Measurements from ENCODE around the gene TEFM. TPM values are rescaled to one million over a fixed set of nuclear protein-coding genes. Genes with fewer than 3 reads are reported as not detected.
"Not testable (repeated sequence)": the region's sequence is repeated elsewhere in the genome, so short reads cannot be mapped to it uniquely, and the experiment has no call there.

The TEFM gene
- total RNA-seq, 1 donor from 2014 or later, result 5.8 TPM

DNA sequence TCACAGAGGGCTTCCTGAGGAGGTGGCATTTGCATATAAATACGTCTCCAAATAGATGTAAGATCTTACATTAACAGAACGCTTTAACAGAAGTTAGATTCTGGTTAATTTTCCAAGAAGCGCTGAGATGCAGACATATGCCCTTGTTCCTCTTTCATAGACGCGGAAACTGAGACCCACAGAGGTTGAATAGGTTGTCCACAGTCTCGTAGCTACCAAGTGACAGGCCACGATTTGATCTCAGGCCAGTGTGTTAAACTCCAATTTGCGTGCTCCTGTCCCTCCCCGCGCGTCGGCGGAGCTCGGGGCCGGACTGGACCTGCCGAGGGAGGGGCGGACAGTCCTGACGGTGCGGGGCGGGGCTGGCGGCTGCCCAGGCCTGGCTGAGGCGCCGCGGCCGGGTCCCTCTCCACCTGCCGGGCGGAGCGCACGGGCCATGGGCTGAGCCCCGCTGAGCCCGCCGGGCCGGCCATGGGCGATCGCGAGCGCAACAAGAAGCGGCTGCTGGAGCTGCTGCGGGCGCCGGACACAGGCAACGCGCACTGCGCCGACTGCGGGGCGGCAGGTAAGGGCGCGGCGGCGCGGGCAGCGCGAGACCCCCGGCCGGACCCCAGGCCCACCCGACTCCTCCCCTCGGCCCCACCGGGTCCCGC, 15.6 kb upstream of the TEFM start, which contains the start of gene ADAP2:
Gene ADAP2 (plus strand): TSS at position 402 of the 653 bp plus-strand sequence. CDS start 70 bp downstream, at position 472.
- peak in 1 of 2 donors; percentile 26 for DNase-seq (ENCODE audit: low read depth in 2 of 2)

GRCh38 chr17:30920683-30921543, 14.9 kb upstream of the TEFM start:
- DNase-seq (ENCODE audit: low read depth in 2 of 2), result no peak

- DNase-seq (ENCODE audit: low read depth in 2 of 2), result peak in 1 of 2 donors; percentile 65
Measured at GRCh38 chr17:30920282-30920681, 14.2 kb upstream of the TEFM start.

- DNase-seq (ENCODE audit: low read depth in 2 of 2), result no peak
Measured at GRCh38 chr17:30917050-30917449, 11.0 kb upstream of the TEFM start.

GRCh38 chr17:30915833-30916611, 10.0 kb upstream of the TEFM start:
- DNase-seq (ENCODE audit: low read depth in 2 of 2), result no peak

DNA sequence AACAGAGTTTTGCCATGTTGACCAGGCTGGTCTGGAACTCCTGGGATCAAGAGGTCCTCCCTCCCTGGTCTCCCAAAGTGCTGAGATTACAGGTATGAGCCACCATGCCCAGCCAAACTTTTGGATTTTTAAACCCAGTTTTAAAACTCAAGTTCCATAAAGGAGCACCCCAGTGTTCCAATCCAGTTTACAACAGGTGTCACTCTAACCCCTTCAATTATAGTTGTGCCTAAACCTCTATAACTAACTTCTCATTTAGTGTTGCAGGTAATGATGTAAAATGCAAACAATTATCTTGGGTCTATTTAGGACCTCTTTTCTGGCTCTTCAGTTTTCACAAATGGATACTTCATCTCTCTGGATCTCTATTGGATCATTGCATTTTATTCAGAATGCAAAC, 7.9 kb upstream of the TEFM start:
- DNase-seq (ENCODE audit: low read depth in 2 of 2), result no peak

- DNase-seq (ENCODE audit: low read depth in 2 of 2), result not testable (repeated sequence)
Measured at GRCh38 chr17:30910151-30910550, 4.1 kb upstream of the TEFM start.

GRCh38 chr17:30908717-30909420, 2.8 kb upstream of the TEFM start:
- no peak for DNase-seq (ENCODE audit: low read depth in 2 of 2)

- DNase-seq (ENCODE audit: low read depth in 2 of 2), result no peak
Measured at GRCh38 chr17:30905742-30906100, 317 bp downstream of the TEFM start.

DNA sequence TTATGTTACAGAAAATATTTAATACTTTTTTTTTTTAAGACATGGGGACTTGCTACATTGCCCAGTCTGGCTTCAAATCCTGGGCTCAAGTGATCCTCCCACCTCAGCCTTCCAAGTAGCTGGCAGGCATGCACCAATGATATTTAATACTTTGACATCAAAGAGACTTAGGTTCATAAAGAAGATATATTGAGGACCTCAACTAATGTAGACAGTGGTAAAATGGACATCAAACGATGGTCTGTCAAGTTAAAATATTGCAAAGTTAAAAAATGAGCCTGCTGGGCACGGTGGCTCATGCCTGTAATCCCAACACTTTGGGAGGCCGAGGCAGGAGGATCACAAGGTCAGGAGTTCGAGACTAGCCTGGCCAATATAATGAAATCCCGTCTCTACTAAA, 8.7 kb downstream of the TEFM start:
- DNase-seq (ENCODE audit: low read depth in 2 of 2), result no peak

- DNase-seq (ENCODE audit: low read depth in 2 of 2), result no peak
Measured at GRCh38 chr17:30894236-30894635, 11.8 kb downstream of the TEFM start.

- DNase-seq (ENCODE audit: low read depth in 2 of 2), result no peak
Measured at GRCh38 chr17:30886187-30886586, 19.9 kb downstream of the TEFM start.

- DNase-seq (ENCODE audit: low read depth in 2 of 2), result no peak
Measured at GRCh38 chr17:30869005-30869404, 37.0 kb downstream of the TEFM start.

DNA sequence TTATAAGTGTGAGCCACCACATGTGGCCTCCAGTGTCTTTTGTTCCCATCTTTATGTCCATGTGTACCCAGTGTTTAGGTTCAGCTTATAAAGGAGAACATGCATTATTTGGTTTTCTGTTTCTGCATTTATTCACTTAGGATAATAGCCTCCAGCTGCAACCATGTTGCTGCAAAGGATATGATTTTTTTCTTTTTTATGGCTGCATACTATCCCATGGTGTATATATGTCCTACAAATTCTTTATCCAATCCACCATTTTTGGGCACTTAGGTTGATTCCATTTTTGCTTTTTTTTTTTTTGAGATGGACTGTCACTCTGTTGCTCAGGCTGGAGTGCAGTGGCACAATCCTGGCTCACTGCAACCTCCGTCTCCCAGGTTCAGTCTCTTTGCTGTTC, 41.4 kb downstream of the TEFM start:
- no peak for DNase-seq (ENCODE audit: low read depth in 2 of 2)

DNA sequence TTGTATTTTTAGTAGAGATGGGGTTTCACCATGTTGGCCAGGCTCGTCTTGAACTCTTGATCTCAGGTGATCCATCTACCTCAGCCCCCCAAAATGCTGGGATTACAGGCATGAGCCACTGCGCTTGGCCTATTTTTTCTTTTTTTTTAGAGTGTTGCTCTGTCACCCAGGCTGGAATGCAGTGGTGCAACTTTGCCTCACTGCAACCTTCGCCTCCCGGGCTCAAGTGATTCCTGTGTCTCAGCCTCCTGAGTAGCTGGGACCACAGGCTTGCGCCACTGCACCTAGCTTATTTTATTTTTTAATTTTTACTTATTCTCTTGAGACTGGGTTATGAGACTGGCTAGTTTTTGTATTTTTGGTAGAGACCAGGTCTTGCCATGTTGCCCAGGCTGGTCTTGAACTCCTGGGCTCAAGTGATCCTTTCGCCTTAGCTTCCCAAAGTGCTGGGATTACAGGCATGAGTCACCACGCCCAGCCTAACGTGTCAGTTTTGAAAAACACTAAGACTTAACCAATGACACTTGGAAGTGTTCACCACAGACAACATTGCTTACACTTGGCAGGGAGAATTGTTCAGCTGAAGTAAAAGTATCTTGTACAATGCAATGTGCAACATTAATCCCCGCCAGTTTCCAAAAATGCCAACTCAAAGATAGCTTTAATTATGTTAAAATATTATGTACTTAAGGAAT, 47.3 kb downstream of the TEFM start:
- no peak for DNase-seq (ENCODE audit: low read depth in 2 of 2)

DNA sequence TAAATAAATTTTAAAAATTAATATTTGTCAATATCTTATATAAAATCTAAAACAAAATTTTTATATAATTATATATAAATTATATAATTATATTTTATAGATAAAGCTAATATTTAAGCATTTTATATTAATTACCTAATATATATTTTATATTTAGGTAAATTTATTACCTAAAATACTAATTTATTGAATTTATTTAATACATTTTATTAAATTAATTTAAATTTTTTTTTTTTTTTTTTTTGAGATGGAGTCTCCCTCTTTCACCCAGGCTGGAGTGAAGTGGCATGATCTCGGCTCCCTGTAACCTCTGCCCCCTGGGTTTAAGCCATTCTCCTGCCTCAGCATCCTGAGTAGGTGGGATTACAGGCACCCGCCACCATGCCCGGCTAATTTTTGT, 51.9 kb downstream of the TEFM start:
- no peak for DNase-seq (ENCODE audit: low read depth in 2 of 2)

Other genes starting within 250 kb of the TEFM start
- gene CRLF3, start 81.5 kb downstream of the TEFM start, total RNA-seq, result 14.8 and 15.3 TPM in 2 replicates
- gene ATAD5, start 74.3 kb downstream of the TEFM start, total RNA-seq, result 1.5 and 2.7 TPM in 2 replicates
- 0.38 and 0.77 TPM in 2 replicates for gene ADAP2, start 15.7 kb upstream of the TEFM start, total RNA-seq
- gene RNF135, start 64.8 kb upstream of the TEFM start, total RNA-seq, result 0.77 and 1.1 TPM in 2 replicates
- gene NF1, start 188.7 kb upstream of the TEFM start, total RNA-seq, result 22.6 and 28.6 TPM in 2 replicates